GM18502 (cell line): ENCODE measurements around the gene PARPBP.
"Not testable (repeated sequence)": the region's sequence is repeated elsewhere in the genome, so short reads cannot be mapped to it uniquely, and the experiment has no call there.

ENCODE experiments used
- ATAC-seq: cut with Tn5 transposase; IDR thresholded peaks from one replicate; pipeline ENCODE4 v1.9.1; 2021; ENCODE audit warnings: mild to moderate bottlenecking; ENCODE audit not compliant: unreplicated experiment, poor library complexity

The PARPBP gene

DNA sequence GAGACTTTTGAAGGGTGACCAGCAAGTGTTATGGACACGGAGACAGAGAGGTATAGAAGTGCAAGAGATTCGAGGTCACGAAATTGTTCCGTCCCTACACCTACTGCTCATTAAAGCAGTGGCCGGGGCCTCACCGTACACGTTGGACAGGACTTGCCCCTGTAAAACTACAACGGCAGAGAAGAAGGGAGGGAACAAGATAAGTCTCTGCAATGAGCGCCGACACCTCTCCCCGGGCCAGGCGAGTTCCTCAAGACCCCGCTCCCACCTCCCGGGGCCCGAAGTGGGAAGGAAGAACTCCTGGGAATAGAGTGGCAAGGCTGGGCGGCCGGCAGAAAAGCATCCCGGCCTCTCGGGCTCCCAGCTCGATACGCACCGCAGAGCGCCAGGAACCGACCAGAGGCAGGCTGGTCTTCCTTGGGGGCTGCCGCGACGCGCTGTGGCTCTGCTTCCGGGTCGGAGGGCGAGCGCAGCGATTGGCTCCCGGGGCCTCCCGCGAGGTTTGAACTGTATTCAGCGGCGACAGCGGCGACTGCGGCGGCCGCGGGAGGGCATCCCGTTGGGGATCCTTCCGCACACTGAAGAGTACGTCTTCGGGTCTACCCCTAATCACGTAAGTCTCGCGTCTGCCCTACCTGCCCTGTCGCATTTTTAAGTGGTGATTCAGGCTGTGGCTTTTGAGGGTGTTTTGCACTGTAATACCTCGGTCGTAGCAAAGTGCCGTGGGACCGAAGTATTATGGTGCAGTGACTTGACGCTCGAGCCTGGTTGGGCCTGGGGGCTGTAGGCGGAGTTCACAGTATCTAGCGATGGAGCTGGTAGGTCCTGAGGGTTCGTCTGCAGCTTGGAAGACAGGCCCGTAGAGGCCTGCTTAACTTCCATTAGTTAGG lies at the start of gene PARPBP, which contains the start of gene NUP37:
PARPBP (plus strand) TSS at position 510 of the 890 bp plus-strand sequence. CDS start 3,706 bp downstream, outside the sequence.
NUP37 (minus strand) TSS at position 441 of the 890 bp plus-strand sequence. CDS start 1,596 bp downstream, outside the sequence.
- ATAC-seq: peak; percentile 96

GRCh38 chr12:102072092-102072491 lies 47.9 kb upstream of the PARPBP start:
- not testable (repeated sequence) for ATAC-seq

DNA sequence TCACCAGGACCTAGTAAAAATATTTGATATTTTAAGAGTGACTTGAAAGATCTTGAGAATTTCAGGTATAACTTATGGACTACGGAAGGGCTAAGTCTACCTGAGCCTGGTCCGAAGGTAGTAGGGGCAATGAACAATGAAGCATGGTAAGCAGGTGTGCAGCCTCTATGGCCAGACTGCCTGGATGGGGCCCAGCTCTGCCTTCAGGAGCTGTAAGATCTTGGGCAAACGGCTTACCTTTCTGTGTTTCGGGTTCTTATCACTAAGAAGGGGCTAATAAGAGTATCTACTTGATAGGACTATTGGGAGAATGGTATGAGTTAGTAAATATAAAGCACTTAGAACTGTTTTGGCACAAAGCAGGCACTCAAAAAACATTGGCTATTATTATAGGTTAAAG lies 39.1 kb upstream of the PARPBP start:
- no peak for ATAC-seq

GRCh38 chr12:102089228-102089835 lies 30.7 kb upstream of the PARPBP start:
- not testable (repeated sequence) for ATAC-seq

- ATAC-seq: no peak
These were observed 26.7 kb upstream of the PARPBP start for GRCh38 chr12:102093319-102093718.

DNA sequence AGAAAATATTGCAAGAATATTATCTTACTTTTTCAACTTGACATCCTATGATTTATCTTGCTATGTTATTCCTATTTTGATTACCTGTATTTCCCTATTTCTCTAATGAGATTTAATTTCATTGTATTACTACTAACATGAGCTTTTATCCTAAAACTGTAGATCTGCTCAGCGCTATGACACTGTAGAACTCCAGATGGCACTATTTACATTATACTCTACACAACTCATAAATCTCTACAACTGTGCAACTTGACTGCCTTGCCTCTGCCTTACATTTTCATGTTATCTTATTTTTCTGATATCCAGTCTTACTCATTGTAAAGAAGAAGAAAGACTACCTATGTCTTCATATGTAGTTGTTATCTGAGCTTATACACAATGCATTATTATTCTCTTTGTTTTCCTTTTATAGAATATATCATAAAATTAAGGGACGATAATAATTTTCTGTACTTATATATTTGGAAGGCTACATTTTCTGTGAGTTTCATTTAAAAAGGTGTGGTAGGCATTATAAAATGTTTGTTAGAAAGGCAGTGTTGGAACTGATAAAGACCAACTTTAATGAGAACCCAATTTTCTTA lies 24.2 kb upstream of the PARPBP start:
- ATAC-seq: no peak

DNA sequence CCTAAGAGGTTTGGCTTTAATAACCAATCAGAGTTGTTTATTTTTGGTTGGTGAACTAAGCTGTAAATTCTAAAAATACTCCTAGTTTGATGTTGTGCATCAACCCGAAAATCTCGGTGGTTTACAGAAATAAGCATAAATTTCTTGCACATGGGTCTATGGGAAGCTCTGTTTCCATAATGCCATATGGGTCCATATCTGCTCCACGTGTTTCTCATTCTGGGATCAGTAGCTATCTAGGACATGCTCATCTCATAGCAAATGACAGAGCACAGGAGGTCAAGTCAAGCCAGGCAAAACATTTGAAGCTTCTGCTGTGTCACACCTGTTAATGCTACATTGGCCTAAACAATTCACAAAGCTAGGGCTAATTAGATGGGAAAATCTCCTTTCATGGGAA lies 23.1 kb upstream of the PARPBP start:
- no peak for ATAC-seq

GRCh38 chr12:102106905-102107304 lies 13.1 kb upstream of the PARPBP start:
- no peak for ATAC-seq

- no peak for ATAC-seq
These were observed 12.0 kb upstream of the PARPBP start for GRCh38 chr12:102107970-102108369.

- no peak for ATAC-seq
These were observed 9.2 kb upstream of the PARPBP start for GRCh38 chr12:102110782-102111181.

DNA sequence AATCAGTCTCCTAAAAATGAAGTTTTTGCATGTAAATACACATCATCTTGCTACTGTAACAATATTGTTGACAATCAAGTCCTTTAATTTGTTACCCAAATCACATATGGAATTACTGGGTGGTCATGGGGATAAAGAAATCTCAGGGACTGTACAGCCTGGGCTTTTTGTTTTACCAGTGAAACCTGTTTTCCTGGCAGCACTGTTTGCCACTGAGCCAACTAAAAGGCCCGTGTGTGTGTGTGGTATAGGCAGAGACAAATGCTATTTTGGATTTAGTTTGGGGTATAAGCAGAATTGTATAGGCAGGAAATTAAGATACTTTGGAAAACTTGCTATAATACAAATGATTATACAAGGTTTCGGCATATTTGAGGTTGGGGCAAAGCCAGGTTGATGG lies 5.8 kb upstream of the PARPBP start:
- ATAC-seq: no peak

DNA sequence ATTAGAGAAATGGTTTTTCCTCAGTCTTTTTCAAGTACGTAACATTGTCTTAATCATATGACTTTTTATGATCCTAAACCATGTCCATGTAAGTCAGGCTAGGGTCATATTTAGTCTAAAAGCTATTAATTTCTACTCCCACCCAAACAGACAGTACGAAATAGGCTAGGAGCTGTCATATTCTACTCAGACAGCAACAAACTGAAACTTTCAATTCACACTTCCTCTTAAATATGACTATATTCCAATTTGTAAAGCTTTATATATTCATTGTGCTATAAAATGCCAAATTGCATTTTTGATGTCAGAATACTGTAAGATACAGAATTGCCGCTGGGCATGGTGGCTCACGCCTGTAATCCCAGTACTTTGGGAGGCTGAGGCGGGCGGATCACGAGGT lies 3.6 kb upstream of the PARPBP start:
- ATAC-seq: no peak

DNA sequence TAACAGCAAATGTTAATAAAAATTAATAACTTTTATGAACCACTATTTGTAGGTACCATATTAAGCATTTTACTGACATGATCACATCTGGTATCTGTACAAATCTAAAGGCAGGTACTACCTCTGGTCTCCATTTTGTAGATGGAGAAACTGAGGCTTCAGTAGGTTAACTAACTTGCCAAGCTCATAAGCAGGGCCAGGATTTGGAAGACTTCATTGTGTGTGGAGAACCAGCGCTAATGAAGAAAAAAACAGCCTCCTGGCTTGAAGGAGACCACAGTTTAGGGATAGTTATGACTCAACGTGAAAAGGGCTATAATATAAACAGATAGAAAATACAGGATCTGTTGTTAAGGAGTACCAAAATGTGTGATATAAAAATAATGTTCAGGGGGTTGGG lies 1.1 kb upstream of the PARPBP start:
- no peak for ATAC-seq

GRCh38 chr12:102120564-102120873 lies 536 bp downstream of the PARPBP start:
- peak; percentile 1 for ATAC-seq

DNA sequence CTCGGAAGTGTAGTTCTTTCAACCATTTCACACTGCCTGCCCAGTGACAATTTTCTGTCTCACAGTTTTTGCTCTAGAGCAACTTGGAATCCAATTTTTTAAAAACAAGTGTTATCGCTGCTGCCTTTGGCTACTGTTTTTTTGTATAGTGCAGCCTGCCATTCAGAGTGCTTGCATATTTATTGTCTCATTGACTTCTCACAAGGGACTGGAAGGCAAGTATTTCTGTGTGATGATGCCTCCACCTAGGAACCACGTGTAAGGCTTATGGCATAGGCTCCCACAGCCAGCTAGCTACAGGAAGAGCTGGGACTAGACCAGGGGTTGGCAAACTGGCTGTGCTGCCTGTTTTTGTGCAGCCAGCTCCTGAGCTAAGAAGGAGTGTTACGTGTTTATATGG lies 903 bp downstream of the PARPBP start:
- no peak for ATAC-seq

DNA sequence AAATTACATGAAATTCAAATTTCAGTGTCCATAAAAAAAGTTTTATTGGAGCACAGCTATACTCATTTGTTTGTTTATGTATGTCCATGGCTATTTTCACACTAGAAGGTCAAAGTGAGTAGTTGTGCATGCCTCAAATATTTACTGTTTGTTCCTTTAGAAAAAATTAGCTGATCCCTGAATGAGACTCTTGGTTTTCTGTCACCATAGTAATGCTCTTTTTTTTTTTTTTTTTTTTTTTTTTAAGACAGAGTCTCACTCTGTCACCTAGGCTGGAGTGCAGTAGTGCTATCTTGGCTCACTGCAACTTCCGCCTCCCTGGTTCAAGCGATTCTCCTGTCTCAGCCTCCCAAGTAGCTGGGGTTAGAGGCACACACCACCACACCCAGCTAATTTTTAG lies 1.3 kb downstream of the PARPBP start:
- not testable (repeated sequence) for ATAC-seq

GRCh38 chr12:102130720-102131119 lies 10.7 kb downstream of the PARPBP start:
- ATAC-seq: not testable (repeated sequence)

DNA sequence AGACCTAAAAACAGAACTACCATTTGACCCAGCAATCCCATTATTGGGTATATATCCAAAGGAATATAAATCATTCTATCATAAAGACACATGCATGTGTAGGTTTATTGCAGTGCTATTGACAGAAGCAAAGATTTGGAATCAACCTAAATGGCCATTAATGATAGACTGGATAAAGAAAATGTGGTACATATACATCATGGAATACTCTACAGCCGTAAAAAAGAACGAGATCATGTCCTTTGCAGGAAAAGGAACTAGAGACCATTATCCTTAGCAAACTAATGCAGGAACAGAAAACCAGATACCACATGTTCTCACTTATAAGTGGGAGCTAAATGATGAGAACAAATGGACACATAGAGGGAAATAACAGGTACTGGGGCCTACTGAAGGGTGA lies 11.5 kb downstream of the PARPBP start:
- ATAC-seq: not testable (repeated sequence)

DNA sequence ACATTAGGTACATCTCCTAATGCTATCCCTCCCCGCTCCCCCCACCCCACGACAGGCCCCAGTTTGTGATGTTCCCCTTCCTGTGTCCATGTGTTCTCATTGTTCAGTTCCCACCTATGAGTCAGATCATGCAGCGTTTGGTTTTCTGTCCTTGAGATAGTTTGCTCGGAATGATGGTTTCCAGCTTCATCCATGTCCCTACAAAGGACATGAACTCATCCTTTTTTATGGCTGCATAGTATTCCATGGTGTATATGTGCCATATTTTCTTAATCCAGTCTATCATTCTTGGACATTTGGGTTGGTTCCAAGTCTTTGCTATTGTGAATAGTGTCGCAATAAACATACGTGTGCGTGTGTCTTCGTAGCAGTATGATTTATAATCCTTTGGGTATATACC lies 17.6 kb downstream of the PARPBP start:
- ATAC-seq: not testable (repeated sequence)

GRCh38 chr12:102142866-102143373 lies 22.9 kb downstream of the PARPBP start:
- not testable (repeated sequence) for ATAC-seq

DNA sequence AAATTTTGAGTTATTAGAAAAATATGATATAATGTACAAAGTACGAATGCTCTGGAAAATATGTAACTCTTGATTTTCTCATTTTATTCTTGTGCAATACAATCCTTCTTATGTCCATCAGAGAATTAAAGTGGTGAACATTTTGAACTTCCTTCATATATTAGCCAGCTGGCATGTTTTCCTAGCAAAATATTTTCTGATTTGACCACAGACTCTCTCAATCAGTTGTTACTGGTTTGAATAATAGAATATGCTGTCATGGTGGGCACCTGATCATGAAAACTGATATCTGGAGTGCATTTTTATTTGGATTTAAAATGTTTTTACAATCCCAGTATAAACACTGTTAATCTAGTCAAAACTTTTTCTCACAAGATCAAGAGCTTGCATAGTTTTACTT lies 24.2 kb downstream of the PARPBP start:
- ATAC-seq: no peak
